GM19023 (cell line): Measurements from ENCODE around the gene SPHK2.
"Not testable (repeated sequence)": the region's sequence is repeated elsewhere in the genome, so short reads cannot be mapped to it uniquely, and the experiment has no call there.

ENCODE experiments used
- ATAC-seq: cut with Tn5 transposase; IDR thresholded peaks from one replicate; pipeline ENCODE4 v1.9.1; 2021; ENCODE audit warnings: mild to moderate bottlenecking, moderate library complexity; ENCODE audit not compliant: unreplicated experiment

Gene SPHK2

GRCh38 chr19:48618916-48619691 lies at the start of gene SPHK2, which contains the start of gene RPL18:
TSS of gene SPHK2 (plus strand) at chr19:48619506. CDS start at chr19:48620515, 1,009 bp downstream.
TSS of gene RPL18 (minus strand) at chr19:48619178. CDS start at chr19:48619143, 35 bp downstream.
- ATAC-seq, result peak; percentile 81

DNA sequence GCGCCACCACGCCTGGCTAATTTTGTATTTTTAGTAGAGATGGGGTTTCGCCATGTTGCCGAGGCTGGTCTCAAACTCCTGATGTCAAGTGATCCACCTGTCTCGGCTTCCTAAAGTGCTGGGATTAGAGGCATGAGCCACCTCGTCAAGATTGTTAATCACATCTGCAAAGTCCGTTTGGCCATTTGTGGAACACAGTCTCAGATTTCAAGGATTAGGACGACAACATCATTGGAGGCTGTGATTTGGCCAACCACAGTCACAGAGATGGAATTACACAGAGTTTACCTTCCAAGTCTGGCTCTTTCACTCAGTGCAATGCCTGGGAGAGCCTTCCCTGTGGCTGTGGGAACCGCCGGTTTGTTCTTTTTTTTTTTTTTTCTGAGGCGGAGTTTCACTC lies 49.5 kb upstream of the SPHK2 start:
- ATAC-seq, result no peak

GRCh38 chr19:48571378-48572162 lies 47.7 kb upstream of the SPHK2 start:
- ATAC-seq, result no peak

DNA sequence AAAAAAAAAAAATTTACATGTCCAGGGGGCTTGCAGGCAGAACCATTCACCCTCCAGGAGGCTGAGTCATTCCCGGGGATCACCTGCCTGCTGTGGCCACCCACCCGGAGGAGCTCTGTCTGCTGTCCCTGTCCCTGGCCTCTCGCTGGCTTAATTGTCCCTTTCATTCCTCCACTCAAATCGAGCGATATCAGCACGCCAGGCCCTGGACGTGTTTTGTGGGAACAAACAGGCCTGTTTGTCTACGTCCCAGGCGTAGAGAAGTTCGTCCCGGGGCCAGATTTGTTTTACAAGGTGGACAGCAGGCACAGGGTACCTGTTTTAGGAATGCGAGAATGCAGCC lies 46.2 kb upstream of the SPHK2 start:
- no peak for ATAC-seq

DNA sequence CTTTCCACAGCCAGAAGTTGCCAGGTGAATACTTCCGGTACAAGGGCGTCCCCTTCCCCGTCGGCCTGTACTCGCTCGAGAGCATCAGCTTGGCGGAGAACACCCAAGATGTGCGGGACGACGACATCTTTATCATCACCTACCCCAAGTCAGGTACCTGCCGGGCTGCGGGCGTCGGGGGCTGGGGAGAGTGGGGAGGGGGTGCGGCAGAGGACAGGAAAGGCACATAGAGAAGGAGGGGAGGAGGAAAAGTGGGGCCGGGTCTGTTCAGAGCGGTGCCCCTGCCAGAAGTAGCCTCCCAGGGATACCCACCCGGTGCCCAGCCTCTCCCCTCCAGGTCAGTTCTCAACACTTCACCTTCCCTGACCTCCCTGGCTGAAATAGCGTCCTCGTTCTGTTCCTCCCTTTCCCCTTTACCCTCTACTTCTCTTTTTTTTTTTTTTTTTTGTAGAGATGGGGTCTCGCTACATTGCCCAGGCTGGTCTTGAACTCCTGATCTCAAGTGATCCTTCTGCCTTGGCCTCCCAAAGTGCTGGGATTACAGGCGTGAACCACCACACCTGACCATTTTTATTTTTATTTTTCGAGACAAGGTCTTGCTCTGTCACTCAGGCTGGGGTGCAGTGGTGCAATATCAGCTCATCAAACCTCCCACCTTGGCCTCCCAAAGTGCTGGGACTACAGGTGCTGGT lies 43.2 kb upstream of the SPHK2 start:
- no peak for ATAC-seq

GRCh38 chr19:48577908-48578307 lies 41.4 kb upstream of the SPHK2 start:
- ATAC-seq, result not testable (repeated sequence)

GRCh38 chr19:48578891-48579290 lies 40.4 kb upstream of the SPHK2 start:
- ATAC-seq, result no peak

- no peak for ATAC-seq
Measured at GRCh38 chr19:48582168-48582567, 37.1 kb upstream of the SPHK2 start.

DNA sequence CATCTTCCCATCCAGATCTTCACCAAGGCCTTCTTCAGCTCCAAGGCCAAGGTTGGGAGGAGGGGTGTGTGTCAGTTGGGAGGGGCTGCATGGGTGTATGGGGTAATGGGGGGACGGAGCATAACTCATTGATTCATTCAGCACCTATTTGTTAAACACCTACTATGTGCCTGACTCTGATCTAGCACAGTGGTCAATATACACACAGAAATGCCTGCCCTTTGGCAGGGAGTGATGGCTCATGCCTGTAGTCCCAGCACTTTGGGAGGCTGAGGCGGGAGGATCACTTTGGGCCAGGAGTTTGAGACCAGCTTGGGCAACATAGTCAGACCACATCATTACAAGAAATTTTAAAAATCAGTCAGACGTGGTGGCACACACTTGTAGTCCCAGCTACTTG lies 31.9 kb upstream of the SPHK2 start:
- ATAC-seq, result no peak

GRCh38 chr19:48588670-48589401 lies 30.5 kb upstream of the SPHK2 start:
- no peak for ATAC-seq

GRCh38 chr19:48591021-48591420 lies 28.3 kb upstream of the SPHK2 start:
- no peak for ATAC-seq

DNA sequence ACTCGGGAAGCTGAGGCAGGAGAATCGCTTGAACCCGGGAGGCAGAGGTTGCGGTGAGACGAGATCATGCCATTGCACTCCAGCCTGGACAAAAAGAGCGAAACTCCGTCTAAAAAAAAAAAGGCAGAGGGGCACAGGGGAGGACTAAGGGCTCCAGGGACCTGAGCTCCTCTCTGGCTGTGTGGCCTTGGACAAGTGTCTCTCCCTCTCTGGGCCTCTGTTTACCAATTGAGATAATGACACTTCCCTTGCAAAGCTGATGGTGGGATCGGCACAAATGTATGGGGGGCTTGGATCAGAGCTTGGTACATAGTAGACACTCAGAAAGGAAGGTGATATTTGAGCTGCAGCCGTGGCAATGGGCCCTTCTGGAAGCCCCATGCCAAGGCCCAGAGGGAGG lies 24.1 kb upstream of the SPHK2 start:
- ATAC-seq, result no peak

- no peak for ATAC-seq
Measured at GRCh38 chr19:48595833-48596232, 23.5 kb upstream of the SPHK2 start.

GRCh38 chr19:48596237-48596636 lies 23.1 kb upstream of the SPHK2 start:
- no peak for ATAC-seq

DNA sequence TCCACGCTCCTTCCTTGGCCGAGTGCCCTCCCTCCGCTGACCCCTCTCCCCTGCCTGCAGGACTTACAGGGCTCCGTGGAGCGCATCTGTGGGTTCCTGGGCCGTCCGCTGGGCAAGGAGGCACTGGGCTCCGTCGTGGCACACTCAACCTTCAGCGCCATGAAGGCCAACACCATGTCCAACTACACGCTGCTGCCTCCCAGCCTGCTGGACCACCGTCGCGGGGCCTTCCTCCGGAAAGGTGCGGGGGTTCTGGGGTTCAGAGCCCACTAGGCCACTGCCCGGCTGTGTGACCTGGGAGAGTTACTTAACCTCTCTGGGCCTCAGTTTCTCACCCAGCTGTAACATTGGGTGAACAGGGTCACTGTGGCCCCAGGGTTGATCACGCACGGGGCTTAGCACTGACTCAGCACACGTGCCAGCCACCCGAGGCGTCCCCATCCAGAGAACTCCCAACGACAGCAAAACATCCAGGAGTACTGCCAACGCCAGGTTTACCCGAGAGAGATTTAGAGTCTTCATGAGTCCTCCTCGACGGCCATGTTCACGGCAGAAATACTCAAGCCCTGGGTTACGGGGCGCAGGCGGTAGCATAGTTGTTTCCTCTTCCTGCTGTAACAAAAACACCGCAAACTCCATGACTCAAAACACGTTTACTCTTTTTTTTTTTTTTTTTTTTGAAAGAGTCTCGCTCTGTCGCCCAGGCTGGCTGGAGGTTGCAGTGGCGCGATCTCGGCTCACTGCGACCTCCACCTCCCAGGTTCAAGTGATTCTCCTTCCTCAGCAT lies 22.4 kb upstream of the SPHK2 start:
- ATAC-seq, result no peak

DNA sequence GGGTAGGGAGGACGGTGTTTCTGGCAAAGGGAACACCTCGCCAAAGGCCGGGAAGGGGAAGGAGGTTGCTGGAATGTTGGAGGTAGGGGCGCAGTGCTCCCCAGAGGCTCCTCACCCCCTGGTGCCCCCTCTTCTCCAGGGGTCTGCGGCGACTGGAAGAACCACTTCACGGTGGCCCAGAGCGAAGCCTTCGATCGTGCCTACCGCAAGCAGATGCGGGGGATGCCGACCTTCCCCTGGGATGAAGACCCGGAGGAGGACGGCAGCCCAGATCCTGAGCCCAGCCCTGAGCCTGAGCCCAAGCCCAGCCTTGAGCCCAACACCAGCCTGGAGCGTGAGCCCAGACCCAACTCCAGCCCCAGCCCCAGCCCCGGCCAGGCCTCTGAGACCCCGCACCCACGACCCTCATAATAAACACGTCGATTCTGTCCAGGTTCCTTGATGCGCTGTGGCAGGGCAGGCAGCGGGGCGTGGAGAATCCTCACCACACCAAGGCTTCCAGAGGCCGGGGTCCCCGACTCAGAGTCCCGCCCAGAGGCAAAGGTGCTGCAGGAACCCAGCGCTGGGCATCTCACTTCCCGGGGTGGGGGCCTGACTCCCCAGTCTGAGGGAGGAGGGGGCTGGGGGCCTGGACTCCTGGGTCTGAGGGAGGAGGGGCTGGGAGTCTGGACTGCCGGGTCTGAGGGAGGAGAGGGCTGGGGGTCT lies 20.2 kb upstream of the SPHK2 start:
- ATAC-seq, result no peak

DNA sequence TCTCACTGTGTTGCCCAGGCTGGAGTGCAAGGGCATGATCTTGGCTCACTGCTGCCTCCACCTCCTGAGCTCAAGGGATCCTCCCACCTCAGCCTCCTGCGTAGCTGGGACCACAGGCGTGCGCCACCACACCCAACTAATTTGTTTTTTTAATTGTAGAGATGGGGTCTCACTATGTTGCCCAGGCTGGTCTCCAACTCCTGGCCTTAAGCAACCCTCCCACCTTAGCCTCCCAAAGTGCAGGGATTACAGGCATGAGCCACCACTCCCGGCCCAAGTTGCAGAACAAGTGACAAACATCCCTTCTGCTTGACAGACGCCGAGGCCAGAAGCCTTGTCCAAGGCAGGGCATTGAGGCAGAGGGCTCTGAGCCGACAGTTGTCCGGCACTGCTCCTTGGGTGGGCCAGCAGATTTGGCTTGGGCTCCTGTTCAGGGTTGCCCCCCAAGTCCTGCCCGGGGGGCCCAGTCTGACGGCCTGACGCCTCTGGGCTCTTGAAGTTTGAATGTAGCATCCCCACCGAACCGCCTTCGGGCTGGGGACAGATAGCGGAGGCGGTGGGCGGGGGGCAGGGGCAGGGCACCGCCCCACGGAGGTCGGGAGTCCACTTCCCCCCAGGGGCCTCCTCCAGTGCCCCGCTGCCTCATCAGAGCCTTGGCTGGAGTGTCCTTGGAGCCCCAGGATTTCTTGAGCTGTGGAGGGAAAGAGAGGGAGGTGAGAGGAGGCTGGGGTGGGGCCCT lies 18.5 kb upstream of the SPHK2 start:
- ATAC-seq, result no peak

- ATAC-seq, result no peak
Measured at GRCh38 chr19:48603001-48603400, 16.3 kb upstream of the SPHK2 start.

DNA sequence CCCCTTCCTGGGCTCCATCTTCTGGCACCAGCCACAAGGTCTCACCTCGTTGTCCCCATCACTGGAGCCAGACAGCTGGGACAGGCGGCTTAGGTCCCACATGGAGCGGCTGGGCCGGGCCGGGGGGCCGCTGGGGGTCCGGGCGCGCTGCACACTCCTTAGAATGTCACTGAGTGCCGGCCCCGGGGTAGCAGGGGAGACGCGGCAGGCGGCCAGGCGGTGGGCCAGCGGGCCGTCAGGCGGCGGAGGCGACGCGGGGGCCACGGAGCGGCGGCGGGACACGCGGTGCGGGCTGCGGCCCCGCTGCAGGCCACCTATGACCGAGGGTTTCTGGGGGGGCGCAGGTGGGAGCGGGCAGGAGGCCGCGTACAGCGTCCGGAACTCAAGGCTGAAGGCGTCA lies 15.9 kb upstream of the SPHK2 start:
- no peak for ATAC-seq
